HG02588 (cell line): ENCODE measurements around the gene IL4.

Source experiments
- ATAC-seq: cut with Tn5 transposase; IDR thresholded peaks from one replicate; pipeline ENCODE4 v1.9.1; 2021; ENCODE audit warnings: mild to moderate bottlenecking, moderate library complexity; ENCODE audit not compliant: unreplicated experiment

Gene IL4

GRCh38 chr5:132657676-132658380 is 16.0 kb upstream of the IL4 start, which contains the start of gene IL13:
Gene IL13 (plus strand): TSS chr5:132658173. CDS start chr5:132658187, 14 bp downstream.
- no peak for ATAC-seq

GRCh38 chr5:132658381-132659302 is 15.1 kb upstream of the IL4 start:
- no peak for ATAC-seq

- ATAC-seq: no peak
Observed at GRCh38 chr5:132659598-132660493, 13.9 kb upstream of the IL4 start.

- no peak for ATAC-seq
Observed at GRCh38 chr5:132661231-132662003, 12.4 kb upstream of the IL4 start.

- no peak for ATAC-seq
Observed at GRCh38 chr5:132662004-132662401, 11.8 kb upstream of the IL4 start.

- peak; percentile 54 for ATAC-seq
Observed at GRCh38 chr5:132662925-132663770, 10.6 kb upstream of the IL4 start.

- peak; percentile 64 for ATAC-seq
Observed at GRCh38 chr5:132663771-132664695, 9.8 kb upstream of the IL4 start.

- ATAC-seq: no peak
Observed at GRCh38 chr5:132664696-132665209, 9.0 kb upstream of the IL4 start.

- no peak for ATAC-seq
Observed at GRCh38 chr5:132665574-132666080, 8.2 kb upstream of the IL4 start.

- no peak for ATAC-seq
Observed at GRCh38 chr5:132666310-132667123, 7.3 kb upstream of the IL4 start.

- ATAC-seq: no peak
Observed at GRCh38 chr5:132667309-132667708, 6.5 kb upstream of the IL4 start.

- ATAC-seq: no peak
Observed at GRCh38 chr5:132667761-132668705, 5.8 kb upstream of the IL4 start.

- ATAC-seq: no peak
Observed at GRCh38 chr5:132668706-132669454, 4.9 kb upstream of the IL4 start.

- no peak for ATAC-seq
Observed at GRCh38 chr5:132669455-132669820, 4.4 kb upstream of the IL4 start.
